Body of pancreas (tissue), 4 donors: ENCODE results near the gene ERC2. TPM values are rescaled to one million over a fixed set of nuclear protein-coding genes. Genes with fewer than 3 reads are reported as not detected.

Source experiments
- ATAC-seq: fragments of 150-250 bp; one replicate; pipeline ENCODE4 v1.9.1; 2016
- DNase-seq, 4 donors: peaks; one replicate each; pipeline ENCODE4 v3.0.0-alpha.2; 2019
- H3K27ac ChIP-seq, 4 donors: fragments of 200-600 bp; sonication (generic); 1 replicate in 3 of 4; 2 replicates in 1 of 4; pipeline versions ENCODE4 v1.5.1 to v1.6.1; 2016 to 2019; ENCODE audit warnings: mild to moderate bottlenecking in 1 of 4, mixed read lengths in 1 of 4, moderate library complexity in 1 of 4
- H3K27me3 ChIP-seq, 2 donors: fragments of 200-600 bp; sonication (generic); one replicate each; pipeline ENCODE4 v1.6.0; 2016; ENCODE audit warnings: mild to moderate bottlenecking in 1 of 2
- H3K36me3 ChIP-seq, 2 donors: fragments of 200-600 bp; sonication (generic); replicated peaks in 1 of 2; 2 replicates each; pipeline ENCODE4 v1.5.1; 2016; ENCODE audit warnings: low read depth in 2 of 2; ENCODE audit not compliant: insufficient read depth in 1 of 2
- H3K4me1 ChIP-seq: fragments of 200-600 bp; sonication (generic); one replicate; pipeline ENCODE4 v1.6.0; 2016
- H3K4me3 ChIP-seq, 2 donors: fragments of 200-600 bp; sonication (generic); 1 replicate in 1 of 2; 2 replicates in 1 of 2; pipeline ENCODE4 v1.5.1; 2016 to 2019
- H3K9me3 ChIP-seq, 3 donors: fragments of 200-600 bp; sonication (generic); 1 replicate in 2 of 3; 2 replicates in 1 of 3; pipeline ENCODE4 v1.5.1; 2016
- POLR2A ChIP-seq, 3 donors: fragments of 450-650 bp; IDR thresholded peaks; one replicate each; pipeline ENCODE4 v1.6.1; 2016; ENCODE audit warnings: antibody characterized with exemption in 3 of 3, mild to moderate bottlenecking in 2 of 3
- WGBS, 2 donors: methylation state at CpG; one replicate each; pipeline ENCODE4 v1.1.5; 2017; 5-methylcytosine and 5-hydroxymethylcytosine counted together
- intact Hi-C: fragments of 100-400 bp; cut with DNase I; formaldehyde crosslinking; loops from one replicate; pipeline ENCODE4 v1.15.1; 2023
- total RNA-seq, 2 donors: library from RNA; depleted of rRNA; stranded (reverse); fragments of >200 nt; gene quantifications; one replicate each; pipeline ENCODE4 v1.1.0, GENCODE V29; 2016
- TF ChIP-seq, protein P1 (sequence below), 7 experiments: fragments of 450-650 bp in 4 of 7; fragments of 200-600 bp in 3 of 7; sonication (generic) in 3 of 7; IDR thresholded peaks; one replicate each; pipeline ENCODE4 v1.5.1; 2016 to 2019; ENCODE audit warnings: antibody characterized with exemption in 7 of 7

The ERC2 gene
- total RNA-seq, 2 donors from 2014 or later, result 4.0 to 4.7 TPM

- ATAC-seq, result no peak
- WGBS, 2 donors, result 80 to 87% methylated on average over 8 of the region's 8 CpGs
Measured at GRCh38 chr3:55709411-55710012, 758.8 kb downstream of the ERC2 start.

GRCh38 chr3:55708921-55709320, 759.3 kb downstream of the ERC2 start:
- Histone ChIP-seq H3K9me3 (no peaks in the 10 kb centered on the region), H3K36me3 (no peaks in the 10 kb centered on the region), H3K4me3 (no peak overlapping the region), H3K4me1 (no peaks in the 10 kb centered on the region), H3K27ac (no peak overlapping the region), H3K27me3 (no peaks in the 10 kb centered on the region)
- 97 to 98% methylated on average over 7 of the region's 7 CpGs for WGBS, 2 donors
- DNase-seq (no peak), ATAC-seq (no peak)
- no peak for TF ChIP-seq POLR2A (IDR thresholded peaks at IDR 0.05)
- intact Hi-C loops, result no loop called here

More at GRCh38 chr3:55709411-55710012, 758.8 kb downstream of the ERC2 start:
- no peak for TF ChIP-seq POLR2A (IDR thresholded peaks at IDR 0.05)
- TF ChIP-seq, protein P1, sequence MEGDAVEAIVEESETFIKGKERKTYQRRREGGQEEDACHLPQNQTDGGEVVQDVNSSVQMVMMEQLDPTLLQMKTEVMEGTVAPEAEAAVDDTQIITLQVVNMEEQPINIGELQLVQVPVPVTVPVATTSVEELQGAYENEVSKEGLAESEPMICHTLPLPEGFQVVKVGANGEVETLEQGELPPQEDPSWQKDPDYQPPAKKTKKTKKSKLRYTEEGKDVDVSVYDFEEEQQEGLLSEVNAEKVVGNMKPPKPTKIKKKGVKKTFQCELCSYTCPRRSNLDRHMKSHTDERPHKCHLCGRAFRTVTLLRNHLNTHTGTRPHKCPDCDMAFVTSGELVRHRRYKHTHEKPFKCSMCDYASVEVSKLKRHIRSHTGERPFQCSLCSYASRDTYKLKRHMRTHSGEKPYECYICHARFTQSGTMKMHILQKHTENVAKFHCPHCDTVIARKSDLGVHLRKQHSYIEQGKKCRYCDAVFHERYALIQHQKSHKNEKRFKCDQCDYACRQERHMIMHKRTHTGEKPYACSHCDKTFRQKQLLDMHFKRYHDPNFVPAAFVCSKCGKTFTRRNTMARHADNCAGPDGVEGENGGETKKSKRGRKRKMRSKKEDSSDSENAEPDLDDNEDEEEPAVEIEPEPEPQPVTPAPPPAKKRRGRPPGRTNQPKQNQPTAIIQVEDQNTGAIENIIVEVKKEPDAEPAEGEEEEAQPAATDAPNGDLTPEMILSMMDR (IDR thresholded peaks at IDR 0.05), result no peak
- no peaks in the 10 kb centered on the region for H3K27me3 ChIP-seq
- no peaks in the 10 kb centered on the region for H3K4me1 ChIP-seq
- H3K36me3 ChIP-seq, result no peaks in the 10 kb centered on the region
- no peak overlapping the region for H3K4me3 ChIP-seq
- no peak overlapping the region for H3K27ac ChIP-seq
- DNase-seq, result no peak
- H3K9me3 ChIP-seq, result no peaks in the 10 kb centered on the region
- intact Hi-C loops, result no loop called here

GRCh38 chr3:55708242-55708641, 760.0 kb downstream of the ERC2 start:
- DNase-seq (no peak), ATAC-seq (no peak)
- H3K4me1 ChIP-seq, result no peaks in the 10 kb centered on the region
- H3K4me3 ChIP-seq, result no peak overlapping the region
- 48 to 58% methylated on average over 3 of the region's 3 CpGs for WGBS, 2 donors
- no peaks in the 10 kb centered on the region for H3K9me3 ChIP-seq
- H3K27ac ChIP-seq, result no peak overlapping the region
- TF ChIP-seq, protein P1 (IDR thresholded peaks at IDR 0.05), result no peak
- no peak for TF ChIP-seq POLR2A (IDR thresholded peaks at IDR 0.05)
- H3K27me3 ChIP-seq, result no peaks in the 10 kb centered on the region
- intact Hi-C loops, result no loop called here
- H3K36me3 ChIP-seq, result no peaks in the 10 kb centered on the region

DNA sequence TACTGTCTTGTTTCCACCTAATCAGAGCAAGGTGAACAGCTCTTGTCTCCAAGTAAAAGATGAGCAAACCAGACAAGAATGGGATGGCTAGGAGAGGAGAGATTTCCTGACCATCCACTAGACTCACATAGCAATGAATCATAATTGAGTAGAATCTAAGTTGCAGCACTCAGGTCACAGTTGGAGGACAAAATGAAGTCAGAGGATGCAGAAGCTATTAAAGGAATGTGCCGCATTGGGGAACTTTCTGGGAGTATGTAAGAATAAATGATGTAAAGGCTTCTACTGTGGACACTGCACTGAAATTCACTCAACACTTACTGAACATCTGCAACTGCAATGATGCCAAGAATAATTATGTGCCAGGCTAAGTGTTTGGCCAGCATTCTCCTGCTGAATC, 763.7 kb downstream of the ERC2 start:
- H3K36me3 ChIP-seq, result no peaks in the 10 kb centered on the region
- no peak overlapping the region for H3K4me3 ChIP-seq
- no peaks in the 10 kb centered on the region for H3K27me3 ChIP-seq
- no peaks in the 10 kb centered on the region for H3K9me3 ChIP-seq
- no peaks in the 10 kb centered on the region for H3K4me1 ChIP-seq
- H3K27ac ChIP-seq, result no peak overlapping the region
- DNase-seq (no peak), ATAC-seq (no peak)
- TF ChIP-seq, protein P1 (IDR thresholded peaks at IDR 0.05), result no peak
- no peak for TF ChIP-seq POLR2A (IDR thresholded peaks at IDR 0.05)
- 14% methylated on average over 1 of the region's 1 CpG; no CpG with 5 or more reads in 1 of the 2 donors for WGBS, 2 donors
- intact Hi-C loops, result no loop called here

GRCh38 chr3:55702822-55703221, 765.4 kb downstream of the ERC2 start:
- H3K4me1 ChIP-seq, result no peaks in the 10 kb centered on the region
- no peaks in the 10 kb centered on the region for H3K36me3 ChIP-seq
- no peak for DNase-seq
- no peak for ATAC-seq
- no peak overlapping the region for H3K27ac ChIP-seq
- TF ChIP-seq POLR2A (IDR thresholded peaks at IDR 0.05), result no peak
- TF ChIP-seq, protein P1 (IDR thresholded peaks at IDR 0.05), result no peak
- no peak overlapping the region for H3K4me3 ChIP-seq
- no peaks in the 10 kb centered on the region for H3K9me3 ChIP-seq
- intact Hi-C loops, result no loop called here
- 87 to 94% methylated on average over 6 of the region's 6 CpGs for WGBS, 2 donors
- no peaks in the 10 kb centered on the region for H3K27me3 ChIP-seq
